HG03196 (cell line): Measurements from ENCODE around the gene CASP3.
A peak's percentile ranks its signal among the peaks of the same experiment; 100 is the strongest.
"Not testable (repeated sequence)": the region's sequence is repeated elsewhere in the genome, so short reads cannot be mapped to it uniquely, and the experiment has no call there.

Experiments
- ATAC-seq: cut with Tn5 transposase; IDR thresholded peaks from one replicate; pipeline ENCODE4 v1.9.1; 2021; ENCODE audit not compliant: unreplicated experiment

The CASP3 gene

GRCh38 chr4:184598753-184599491 is 50.3 kb downstream of the CASP3 start:
- ATAC-seq, result no peak

- no peak for ATAC-seq
Observed at GRCh38 chr4:184596617-184597185, 52.5 kb downstream of the CASP3 start.

- ATAC-seq, result no peak
Observed at GRCh38 chr4:184596044-184596616, 53.1 kb downstream of the CASP3 start.

GRCh38 chr4:184595430-184595829 is 53.8 kb downstream of the CASP3 start:
- ATAC-seq, result no peak

- no peak for ATAC-seq
Observed at GRCh38 chr4:184593461-184593860, 55.8 kb downstream of the CASP3 start.

GRCh38 chr4:184591747-184592270 is 57.4 kb downstream of the CASP3 start:
- not testable (repeated sequence) for ATAC-seq

GRCh38 chr4:184591070-184591677 is 58.1 kb downstream of the CASP3 start:
- no peak for ATAC-seq

DNA sequence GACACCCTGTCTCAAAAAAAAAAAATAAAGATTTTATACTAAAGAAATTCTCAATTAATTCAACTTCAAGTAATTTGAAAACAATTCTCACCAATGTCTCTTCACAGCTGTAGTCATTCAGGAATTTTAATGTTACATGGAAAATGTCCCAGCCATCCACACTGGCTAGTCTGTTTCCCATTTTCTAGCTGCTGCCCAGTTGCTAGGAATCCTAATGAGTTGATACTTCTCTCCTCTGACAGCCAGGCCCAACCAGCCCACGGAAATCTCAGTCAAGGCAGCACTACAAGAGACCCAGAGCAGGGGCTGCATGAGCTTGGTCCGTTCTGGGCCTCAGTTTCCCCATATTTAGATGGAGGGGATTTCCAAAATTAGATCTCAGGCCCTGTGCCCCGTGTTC is 59.1 kb downstream of the CASP3 start:
- ATAC-seq, result no peak

- no peak for ATAC-seq
Observed at GRCh38 chr4:184588893-184589292, 60.4 kb downstream of the CASP3 start.

- no peak for ATAC-seq
Observed at GRCh38 chr4:184587701-184588100, 61.5 kb downstream of the CASP3 start.

GRCh38 chr4:184587221-184587620 is 62.0 kb downstream of the CASP3 start:
- ATAC-seq, result no peak

DNA sequence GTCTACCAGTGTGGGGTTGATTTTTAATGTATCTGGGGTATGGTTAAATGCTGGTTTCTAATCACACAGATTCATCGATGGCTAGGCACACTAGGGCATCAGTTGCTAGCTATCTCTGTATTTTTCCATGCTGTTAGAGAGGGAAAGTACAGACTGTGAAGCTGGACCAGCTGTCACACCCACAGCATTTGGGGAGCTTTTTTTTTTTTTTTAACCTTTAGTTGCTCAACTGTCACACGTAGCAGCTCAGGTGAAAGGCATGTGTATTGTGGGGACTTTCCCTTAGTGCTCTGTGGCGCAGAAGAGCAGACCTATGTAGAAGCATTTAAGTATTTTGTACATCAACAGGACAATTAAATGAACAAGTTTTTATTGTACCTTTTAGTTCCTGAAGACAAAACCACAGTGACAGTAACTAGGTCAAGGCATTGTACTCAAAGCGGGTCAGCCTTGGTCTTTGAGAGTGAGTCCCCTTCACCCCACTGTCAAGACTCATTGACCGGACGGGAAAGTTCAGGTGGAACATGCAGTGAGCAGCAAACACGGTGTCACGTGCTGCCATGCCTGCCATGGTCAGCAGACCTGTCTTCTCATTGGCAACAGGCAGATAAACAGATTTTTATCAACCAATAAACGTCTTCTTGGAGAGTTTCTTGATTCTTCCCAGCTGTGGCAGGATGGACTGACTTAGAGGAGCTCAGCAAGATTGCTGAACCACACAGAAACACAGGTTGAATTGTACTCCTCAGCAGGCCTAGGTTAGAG is 65.3 kb downstream of the CASP3 start:
- ATAC-seq, result peak; percentile 66
